ENCODE data around the gene MYPOP. TPM values are rescaled to one million over a fixed set of nuclear protein-coding genes. Genes with fewer than 3 reads are reported as not detected.

Gene MYPOP
- total and polyA plus RNA-seq, 9 of the 15 experiments (the other 6 are each of a cell fraction or from before 2014, with no cell fraction given), result 0.32 to 7.6 (median 1.6) TPM

DNA sequence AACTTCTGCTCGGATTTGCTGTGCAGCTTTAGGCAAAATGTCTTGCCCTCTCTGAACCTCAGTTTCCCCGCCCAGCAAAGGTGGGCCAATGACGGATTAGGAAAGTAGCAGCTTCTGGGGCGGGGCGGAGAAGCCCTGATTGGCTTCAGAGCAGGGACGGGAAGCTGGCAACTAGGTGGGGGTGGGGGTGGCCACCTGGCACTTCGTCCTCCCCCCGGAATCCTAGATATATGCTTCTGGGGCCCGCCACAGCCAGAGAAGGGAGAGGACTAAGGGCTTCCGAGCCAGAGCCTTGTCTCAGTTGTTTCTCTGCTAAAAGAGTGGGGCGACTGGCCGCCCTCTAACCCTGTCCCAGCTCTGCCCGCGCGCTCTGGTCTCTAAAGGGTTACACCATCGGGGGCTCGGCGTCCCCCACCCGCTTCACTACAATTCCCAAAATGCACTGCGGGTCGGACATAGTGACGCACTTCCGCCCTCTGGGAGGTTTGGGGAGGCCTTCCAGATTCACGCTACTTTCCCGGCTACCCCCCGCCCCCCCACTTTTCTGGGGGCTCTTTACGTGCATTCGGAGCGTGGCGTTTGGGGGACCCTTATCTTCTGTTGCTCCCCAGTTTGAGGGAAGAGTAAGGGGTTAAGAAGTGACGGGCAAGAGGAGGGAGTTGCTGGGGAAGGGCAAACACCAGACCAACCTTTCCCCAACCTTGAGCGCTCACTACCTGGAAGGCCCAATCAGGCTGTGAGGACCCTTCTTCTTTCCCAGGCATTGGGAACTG lies 15.8 kb downstream of the MYPOP start (continued):
- TF ChIP-seq SNIP1 (IDR thresholded peaks at IDR 0.05; ENCODE audit: low read depth), result no peak
- TF ChIP-seq KAT8 (IDR thresholded peaks at IDR 0.05; ENCODE audit: low read depth), result no peak
- 0 out of 2 replicates have a peak, but pooled peaks have one; percentile 49 for TF ChIP-seq ZNF253 (CRISPR knock-in tag; conservative IDR thresholded peaks at IDR 0.05)
- no peak for TF ChIP-seq ZNF121 (CRISPR knock-in tag; conservative IDR thresholded peaks at IDR 0.05)
- TF ChIP-seq BCOR (IDR thresholded peaks at IDR 0.05), result peak; percentile 100
- TF ChIP-seq ZSCAN32 (CRISPR knock-in tag; IDR thresholded peaks at IDR 0.05), result no peak
- TF ChIP-seq ZNF584 (CRISPR knock-in tag; IDR thresholded peaks at IDR 0.05; ENCODE audit: low read depth), result peak; percentile 65; the same call in 1 of the 2 replicates
- TF ChIP-seq IFI16 (CRISPR knock-in tag; IDR thresholded peaks at IDR 0.05), result no peak
- no peak for TF ChIP-seq ZNF644 (tag; IDR thresholded peaks at IDR 0.05; ENCODE audit: low read depth)
- TF ChIP-seq LARP7 (IDR thresholded peaks at IDR 0.05), result no peak
- TF ChIP-seq, protein P1, sequence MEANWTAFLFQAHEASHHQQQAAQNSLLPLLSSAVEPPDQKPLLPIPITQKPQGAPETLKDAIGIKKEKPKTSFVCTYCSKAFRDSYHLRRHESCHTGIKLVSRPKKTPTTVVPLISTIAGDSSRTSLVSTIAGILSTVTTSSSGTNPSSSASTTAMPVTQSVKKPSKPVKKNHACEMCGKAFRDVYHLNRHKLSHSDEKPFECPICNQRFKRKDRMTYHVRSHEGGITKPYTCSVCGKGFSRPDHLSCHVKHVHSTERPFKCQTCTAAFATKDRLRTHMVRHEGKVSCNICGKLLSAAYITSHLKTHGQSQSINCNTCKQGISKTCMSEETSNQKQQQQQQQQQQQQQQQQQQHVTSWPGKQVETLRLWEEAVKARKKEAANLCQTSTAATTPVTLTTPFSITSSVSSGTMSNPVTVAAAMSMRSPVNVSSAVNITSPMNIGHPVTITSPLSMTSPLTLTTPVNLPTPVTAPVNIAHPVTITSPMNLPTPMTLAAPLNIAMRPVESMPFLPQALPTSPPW (CRISPR knock-in tag; IDR thresholded peaks at IDR 0.05), result peak; percentile 95
- no peak for TF ChIP-seq U2AF1 (optimal IDR thresholded peaks at IDR 0.05; ENCODE audit: low read depth, low read length)
- no peak for TF ChIP-seq EZH2 (IDR thresholded peaks at IDR 0.05; ENCODE audit: borderline replicate concordance, low read depth, low read length)
- TF ChIP-seq, protein P2, sequence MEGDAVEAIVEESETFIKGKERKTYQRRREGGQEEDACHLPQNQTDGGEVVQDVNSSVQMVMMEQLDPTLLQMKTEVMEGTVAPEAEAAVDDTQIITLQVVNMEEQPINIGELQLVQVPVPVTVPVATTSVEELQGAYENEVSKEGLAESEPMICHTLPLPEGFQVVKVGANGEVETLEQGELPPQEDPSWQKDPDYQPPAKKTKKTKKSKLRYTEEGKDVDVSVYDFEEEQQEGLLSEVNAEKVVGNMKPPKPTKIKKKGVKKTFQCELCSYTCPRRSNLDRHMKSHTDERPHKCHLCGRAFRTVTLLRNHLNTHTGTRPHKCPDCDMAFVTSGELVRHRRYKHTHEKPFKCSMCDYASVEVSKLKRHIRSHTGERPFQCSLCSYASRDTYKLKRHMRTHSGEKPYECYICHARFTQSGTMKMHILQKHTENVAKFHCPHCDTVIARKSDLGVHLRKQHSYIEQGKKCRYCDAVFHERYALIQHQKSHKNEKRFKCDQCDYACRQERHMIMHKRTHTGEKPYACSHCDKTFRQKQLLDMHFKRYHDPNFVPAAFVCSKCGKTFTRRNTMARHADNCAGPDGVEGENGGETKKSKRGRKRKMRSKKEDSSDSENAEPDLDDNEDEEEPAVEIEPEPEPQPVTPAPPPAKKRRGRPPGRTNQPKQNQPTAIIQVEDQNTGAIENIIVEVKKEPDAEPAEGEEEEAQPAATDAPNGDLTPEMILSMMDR (IDR thresholded peaks at IDR 0.05 in 2 of 3, conservative IDR thresholded peaks at IDR 0.05 in 1 of 3; ENCODE audit: insufficient read depth in 2 of 3, low read depth in 1 of 3, low read length in 3 of 3), result no peak
- no peak for TF ChIP-seq ZNF699 (CRISPR knock-in tag; IDR thresholded peaks at IDR 0.05; ENCODE audit: insufficient replicate concordance)
- TF ChIP-seq PTTG1 (tag; IDR thresholded peaks at IDR 0.05; ENCODE audit: low read depth), result no peak
- no peak for TF ChIP-seq ZNF431 (CRISPR knock-in tag; IDR thresholded peaks at IDR 0.05)
- TF ChIP-seq NR2F6 (CRISPR knock-in tag; IDR thresholded peaks at IDR 0.05), result no peak
- no peak for TF ChIP-seq NCOA4 (IDR thresholded peaks at IDR 0.05; ENCODE audit: partially characterized antibody)
- TF ChIP-seq, protein P3, sequence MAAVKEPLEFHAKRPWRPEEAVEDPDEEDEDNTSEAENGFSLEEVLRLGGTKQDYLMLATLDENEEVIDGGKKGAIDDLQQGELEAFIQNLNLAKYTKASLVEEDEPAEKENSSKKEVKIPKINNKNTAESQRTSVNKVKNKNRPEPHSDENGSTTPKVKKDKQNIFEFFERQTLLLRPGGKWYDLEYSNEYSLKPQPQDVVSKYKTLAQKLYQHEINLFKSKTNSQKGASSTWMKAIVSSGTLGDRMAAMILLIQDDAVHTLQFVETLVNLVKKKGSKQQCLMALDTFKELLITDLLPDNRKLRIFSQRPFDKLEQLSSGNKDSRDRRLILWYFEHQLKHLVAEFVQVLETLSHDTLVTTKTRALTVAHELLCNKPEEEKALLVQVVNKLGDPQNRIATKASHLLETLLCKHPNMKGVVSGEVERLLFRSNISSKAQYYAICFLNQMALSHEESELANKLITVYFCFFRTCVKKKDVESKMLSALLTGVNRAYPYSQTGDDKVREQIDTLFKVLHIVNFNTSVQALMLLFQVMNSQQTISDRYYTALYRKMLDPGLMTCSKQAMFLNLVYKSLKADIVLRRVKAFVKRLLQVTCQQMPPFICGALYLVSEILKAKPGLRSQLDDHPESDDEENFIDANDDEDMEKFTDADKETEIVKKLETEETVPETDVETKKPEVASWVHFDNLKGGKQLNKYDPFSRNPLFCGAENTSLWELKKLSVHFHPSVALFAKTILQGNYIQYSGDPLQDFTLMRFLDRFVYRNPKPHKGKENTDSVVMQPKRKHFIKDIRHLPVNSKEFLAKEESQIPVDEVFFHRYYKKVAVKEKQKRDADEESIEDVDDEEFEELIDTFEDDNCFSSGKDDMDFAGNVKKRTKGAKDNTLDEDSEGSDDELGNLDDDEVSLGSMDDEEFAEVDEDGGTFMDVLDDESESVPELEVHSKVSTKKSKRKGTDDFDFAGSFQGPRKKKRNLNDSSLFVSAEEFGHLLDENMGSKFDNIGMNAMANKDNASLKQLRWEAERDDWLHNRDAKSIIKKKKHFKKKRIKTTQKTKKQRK (IDR thresholded peaks at IDR 0.05; ENCODE audit: borderline replicate concordance, low read depth, low read length), result no peak
- no peak for TF ChIP-seq ZNF445 (CRISPR knock-in tag; IDR thresholded peaks at IDR 0.05; ENCODE audit: low read depth)
- TF ChIP-seq MED1 (CRISPR knock-in tag; IDR thresholded peaks at IDR 0.05; ENCODE audit: borderline replicate concordance), result no peak
